ENCODE data around the gene GEMIN2.

- no peak for TF ChIP-seq CTCF (IDR thresholded peaks at IDR 0.05; ENCODE audit: borderline replicate concordance, extremely low read depth, low read length, poor library complexity, severe bottlenecking)
- TF ChIP-seq EZH2 (IDR thresholded peaks at IDR 0.05; ENCODE audit: borderline replicate concordance, low read depth, low read length, severe bottlenecking): no peak
Measured at GRCh38 chr14:39180553-39180952, 66.4 kb downstream of the GEMIN2 start.

Data from DND-41 (cell line).